NCI-H146 treated with DMSO at 0.1 percent for 48 hours (cell line): ENCODE measurements around the gene ARL17A.
"Not testable (repeated sequence)": the region's sequence is repeated elsewhere in the genome, so short reads cannot be mapped to it uniquely, and the experiment has no call there.

Experiments
- DNase-seq: peaks from one replicate; lab custom pipeline; 2025; ENCODE audit not compliant: unreplicated experiment; lab: John Stamatoyannopoulos, UW

Gene ARL17A

DNA sequence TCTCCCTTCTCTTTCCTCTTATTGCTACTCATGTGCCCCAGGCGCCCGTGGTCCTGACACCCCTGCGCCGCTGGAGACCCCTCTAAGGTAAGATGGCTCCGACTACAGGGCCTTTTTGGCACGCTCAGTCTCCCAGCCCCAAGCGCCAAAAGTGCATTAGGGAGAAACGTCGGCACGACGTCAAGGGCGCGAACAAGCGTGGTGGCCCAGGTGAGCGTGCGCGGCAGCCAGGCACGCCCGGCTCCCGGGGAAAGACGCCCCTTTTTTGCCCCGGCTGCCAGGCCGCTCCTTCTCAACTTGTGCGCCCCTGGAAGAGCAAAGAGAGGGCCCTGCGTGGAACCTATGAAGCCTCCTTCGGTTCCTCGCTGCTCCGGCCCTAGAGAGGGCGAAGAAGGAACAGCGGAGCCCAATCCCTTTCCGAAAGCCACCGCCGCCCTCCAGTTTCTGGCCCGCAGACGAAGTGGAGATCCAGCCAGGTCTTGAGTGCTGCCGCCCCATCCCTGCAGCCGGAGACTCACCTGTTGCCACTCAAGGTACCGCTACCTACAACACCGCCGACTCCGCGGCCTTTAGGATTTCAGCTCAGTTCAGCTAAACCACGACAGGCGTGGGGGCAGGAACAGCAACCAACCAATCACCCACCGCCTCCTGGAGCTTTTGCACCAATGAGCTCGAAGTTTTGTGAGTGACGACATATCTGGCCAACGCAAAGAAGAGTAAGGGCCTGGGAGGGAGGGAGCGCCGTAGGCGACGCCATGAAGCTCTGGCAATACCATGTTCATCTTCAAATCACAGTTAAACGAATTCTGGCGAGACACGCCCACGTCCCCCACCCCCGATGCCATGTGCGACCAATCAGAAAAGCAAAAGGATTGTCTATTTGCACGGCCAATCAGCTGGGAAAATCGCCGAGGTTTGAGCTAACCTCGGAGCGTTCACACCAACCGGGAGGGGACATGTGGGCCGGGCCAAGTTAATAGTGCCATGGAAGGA lies at the start of gene ARL17A:
ARL17A (minus strand) TSS at position 609 of the 993 bp plus-strand sequence. CDS start 3,369 bp downstream, outside the sequence.
- DNase-seq, result not testable (repeated sequence)

DNA sequence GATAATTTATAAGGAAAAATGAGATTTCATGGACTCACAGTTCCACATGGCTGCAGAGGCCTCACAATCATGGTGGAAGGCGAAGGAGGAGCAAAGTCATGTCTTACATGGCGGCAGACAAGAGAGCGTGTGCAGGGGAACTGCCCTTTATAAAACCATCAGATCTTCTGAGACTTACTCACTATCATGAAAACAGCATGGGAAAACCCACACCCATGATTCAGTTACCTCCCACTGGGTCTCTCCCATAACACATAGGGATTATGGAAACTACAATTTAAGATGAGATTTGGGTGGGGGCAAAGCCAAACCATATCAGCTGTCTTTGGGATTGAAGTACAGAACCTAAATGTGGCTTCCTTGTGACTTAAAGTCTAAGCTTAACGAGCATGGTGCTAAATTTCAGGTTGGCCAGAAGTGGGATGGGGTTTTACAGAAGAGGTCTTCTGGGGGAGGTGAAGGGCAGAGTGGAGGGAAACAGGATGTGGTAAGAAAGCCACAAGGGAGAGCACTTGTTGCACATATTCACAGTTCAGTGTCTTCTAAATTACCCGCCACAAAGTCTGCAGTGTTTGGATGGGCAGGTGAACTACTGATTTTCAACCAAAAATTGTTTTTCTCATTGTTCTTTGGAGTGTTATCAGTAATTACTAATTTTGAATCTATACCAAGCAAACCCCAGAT lies 49.4 kb upstream of the ARL17A start:
- DNase-seq, result not testable (repeated sequence)

DNA sequence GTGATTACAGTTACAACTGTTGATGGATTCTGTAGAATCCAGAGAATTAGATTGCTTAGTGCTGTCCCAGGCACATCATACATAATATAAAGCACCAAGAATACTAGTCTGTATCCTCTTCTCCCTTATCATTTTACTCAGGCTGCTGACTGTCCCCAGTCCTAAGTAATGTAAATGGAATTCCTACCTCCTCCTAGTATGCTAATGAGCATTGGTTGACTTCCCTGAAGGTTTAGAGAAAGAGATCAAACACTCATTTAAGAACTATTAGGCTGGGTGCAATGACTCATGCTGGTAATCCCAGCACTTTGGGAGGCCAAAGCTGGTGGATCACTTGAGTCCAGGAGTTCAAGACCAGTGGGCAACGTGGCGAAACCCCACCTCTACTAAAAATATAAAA lies 48.0 kb upstream of the ARL17A start:
- not testable (repeated sequence) for DNase-seq

GRCh38 chr17:46624726-46625125 lies 45.2 kb upstream of the ARL17A start:
- DNase-seq, result not testable (repeated sequence)

DNA sequence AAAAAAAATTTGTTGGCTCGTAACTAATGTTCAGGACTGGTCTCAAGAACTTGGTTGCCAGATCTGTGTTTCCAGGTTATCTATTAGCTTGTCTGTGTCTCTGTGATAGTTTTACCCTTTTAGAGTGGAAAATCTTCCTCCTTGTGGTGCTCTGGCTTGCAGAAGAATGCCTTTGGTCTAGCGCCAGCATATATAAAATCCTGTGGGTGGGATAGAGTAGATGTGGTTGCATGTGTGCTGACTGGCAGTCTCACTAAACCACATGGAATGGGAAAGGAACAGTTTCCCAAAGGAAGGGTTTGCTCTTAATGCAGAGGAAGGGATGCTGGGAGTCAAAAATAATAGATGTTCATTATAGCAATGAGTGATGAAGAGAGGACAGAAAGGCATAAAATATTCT lies 44.3 kb upstream of the ARL17A start:
- not testable (repeated sequence) for DNase-seq

DNA sequence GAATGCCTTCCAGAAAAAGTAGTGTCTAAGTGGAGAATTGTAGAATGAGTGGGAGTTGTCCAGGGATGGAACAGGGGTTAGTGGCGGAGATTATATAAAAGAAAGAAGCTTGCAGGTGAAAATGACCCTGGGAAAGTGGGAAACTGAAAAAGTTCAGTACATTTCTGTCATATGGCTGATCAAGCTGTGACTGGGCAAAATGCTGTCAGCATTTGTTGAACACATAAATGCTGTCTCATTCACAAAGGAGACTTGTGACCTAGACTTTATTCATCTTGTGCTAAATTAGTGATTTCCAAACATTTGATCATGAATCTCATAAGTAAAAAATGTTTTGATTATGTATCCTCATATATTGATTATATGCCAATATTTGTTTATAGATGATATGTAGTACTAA lies 39.5 kb upstream of the ARL17A start:
- DNase-seq, result not testable (repeated sequence)

- not testable (repeated sequence) for DNase-seq
Observed at GRCh38 chr17:46617121-46617520, 37.6 kb upstream of the ARL17A start.

- DNase-seq, result not testable (repeated sequence)
Observed at GRCh38 chr17:46613876-46614275, 34.4 kb upstream of the ARL17A start.

GRCh38 chr17:46611304-46611703 lies 31.8 kb upstream of the ARL17A start:
- not testable (repeated sequence) for DNase-seq

DNA sequence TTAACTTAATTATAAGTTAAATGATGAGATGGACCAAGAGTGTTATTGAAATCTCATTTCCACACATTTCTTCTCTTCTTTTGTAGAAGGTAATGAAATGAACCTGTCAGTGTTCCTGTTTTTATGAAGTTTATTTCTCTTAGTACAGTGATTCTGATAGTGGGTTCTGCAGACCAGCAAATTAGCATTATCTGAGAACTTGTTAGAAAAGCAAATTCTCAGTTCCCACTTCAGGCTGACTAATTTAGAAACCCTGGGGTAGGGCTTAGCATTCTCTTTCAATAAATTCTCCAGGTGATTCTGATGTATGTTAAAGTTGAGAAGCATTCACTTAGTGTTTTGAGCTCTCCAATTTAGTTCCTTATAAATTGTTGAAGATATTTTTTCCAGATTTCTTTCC lies 23.6 kb upstream of the ARL17A start:
- DNase-seq, result not testable (repeated sequence)

DNA sequence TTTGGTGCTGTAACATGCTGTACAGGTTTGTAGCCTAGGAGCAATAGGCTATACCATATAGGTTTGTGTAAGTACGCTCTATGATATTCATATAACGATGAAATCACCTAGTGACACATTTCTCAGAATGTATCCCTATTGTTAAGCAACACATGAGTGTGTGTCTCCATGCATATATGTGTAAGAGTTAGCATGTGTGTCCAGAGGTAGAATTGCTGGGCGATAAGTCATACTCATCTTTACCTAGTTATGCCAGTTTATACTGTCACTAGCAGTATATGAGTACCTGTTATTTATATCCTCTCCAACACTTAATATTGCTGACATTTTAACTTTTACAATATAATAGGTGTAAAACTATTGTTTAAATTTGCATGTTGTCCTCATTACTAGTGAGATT lies 21.3 kb upstream of the ARL17A start:
- DNase-seq, result not testable (repeated sequence)

GRCh38 chr17:46598344-46598931 lies 18.9 kb upstream of the ARL17A start:
- DNase-seq, result not testable (repeated sequence)

DNA sequence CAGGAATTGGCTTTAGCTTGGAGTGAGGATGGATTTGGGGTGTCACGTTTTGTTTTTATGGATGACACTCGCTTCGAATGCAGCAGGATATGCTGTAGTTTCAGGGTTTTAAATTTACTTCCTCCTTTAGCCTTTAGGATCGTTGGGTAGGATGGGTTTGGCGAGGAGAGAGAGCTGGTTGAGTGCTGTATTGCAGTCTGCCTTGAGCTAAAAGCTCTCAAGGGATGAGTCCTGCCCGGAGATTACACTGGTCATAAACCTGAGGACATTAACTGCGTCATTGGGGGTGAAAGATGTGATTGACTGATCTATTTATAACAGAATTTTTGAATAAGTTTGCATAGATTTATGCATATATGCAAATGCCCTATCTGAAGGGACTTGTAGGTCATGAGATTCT lies 11.8 kb upstream of the ARL17A start:
- not testable (repeated sequence) for DNase-seq

GRCh38 chr17:46590157-46591146 lies 11.0 kb upstream of the ARL17A start, which contains the start of gene NSF:
TSS of gene NSF (plus strand) at chr17:46590669. CDS start at chr17:46590776, 107 bp downstream.
- not testable (repeated sequence) for DNase-seq

GRCh38 chr17:46585444-46585843 lies 6.0 kb upstream of the ARL17A start:
- DNase-seq, result not testable (repeated sequence)

DNA sequence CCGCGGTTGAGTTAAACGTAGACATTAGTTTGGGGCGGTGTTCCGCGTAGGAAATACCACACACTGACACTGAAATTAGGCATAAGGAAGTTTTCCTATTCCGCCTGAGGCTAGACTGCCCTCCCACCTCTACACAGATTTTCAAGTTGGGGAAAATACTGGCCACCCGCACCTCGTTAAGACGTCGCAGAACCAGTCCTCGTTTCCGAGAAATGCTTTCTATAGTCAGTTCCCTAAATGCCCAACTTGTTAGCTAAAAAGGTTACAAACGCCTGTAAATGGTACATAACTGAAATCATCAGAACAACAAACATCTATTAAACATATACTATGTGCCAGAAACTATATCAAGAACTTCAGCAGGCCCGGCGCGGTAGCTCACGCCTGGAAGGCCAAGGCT lies 591 bp upstream of the ARL17A start:
- not testable (repeated sequence) for DNase-seq

- DNase-seq, result not testable (repeated sequence)
Observed at GRCh38 chr17:46571796-46572195, 7.7 kb downstream of the ARL17A start.

DNA sequence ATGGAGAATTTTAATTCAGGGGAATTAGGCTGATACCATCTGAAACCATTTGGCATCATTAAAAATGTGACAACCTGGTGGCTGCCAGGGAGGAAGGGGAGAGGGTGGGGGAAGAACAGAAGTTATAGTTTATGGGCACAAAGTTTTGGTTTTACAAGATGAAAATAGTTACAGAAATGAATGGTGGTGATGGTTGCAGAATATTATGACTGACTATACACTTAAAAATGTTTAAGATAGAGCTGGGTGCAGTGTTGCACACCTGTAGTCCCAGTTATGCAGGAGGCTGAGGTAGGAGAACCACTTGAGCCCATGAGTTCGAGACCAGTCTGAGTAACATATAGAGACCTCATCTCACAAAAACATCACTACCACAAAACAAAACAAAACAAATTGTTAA lies 12.5 kb downstream of the ARL17A start:
- DNase-seq, result not testable (repeated sequence)

DNA sequence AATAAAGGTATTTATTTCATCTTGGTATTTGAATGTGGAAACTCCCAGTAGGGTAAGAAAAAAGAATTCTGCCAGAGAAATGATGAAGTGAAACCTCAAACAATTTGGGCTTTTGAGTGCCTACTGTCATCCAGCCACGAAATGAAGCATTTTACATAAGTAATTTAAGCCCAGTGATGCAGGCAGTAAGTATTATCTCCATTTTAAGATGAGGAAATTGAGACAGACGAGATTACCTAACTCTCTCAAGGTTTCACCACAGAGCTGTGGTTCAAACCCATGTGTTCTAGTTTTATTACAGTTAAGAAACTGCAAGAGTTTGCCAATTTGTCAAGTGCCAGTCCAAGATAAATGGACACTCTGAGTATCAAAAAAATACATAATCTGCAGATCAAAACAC lies 13.2 kb downstream of the ARL17A start:
- not testable (repeated sequence) for DNase-seq

GRCh38 chr17:46560048-46560447 lies 19.4 kb downstream of the ARL17A start:
- not testable (repeated sequence) for DNase-seq
